HEK293T (cell line): ENCODE data around the gene TBX10.
A peak's percentile ranks its signal among the peaks of the same experiment; 100 is the strongest.
"Not testable (repeated sequence)": the region's sequence is repeated elsewhere in the genome, so short reads cannot be mapped to it uniquely, and the experiment has no call there.

ENCODE experiments used
- CTCF ChIA-PET: fragments of 350-600 bp; formaldehyde crosslinking; extraction: SDS; loops from one replicate; lab custom pipeline; 2021; ENCODE audit warnings: antibody characterized with exemption, inconsistent platforms; lab: Yijun Ruan, JAX
- POLR2A ChIA-PET: fragments of 350-600 bp; formaldehyde crosslinking; extraction: SDS; loops from one replicate; lab custom pipeline; 2020; ENCODE audit warnings: antibody characterized with exemption, inconsistent platforms; lab: Yijun Ruan, JAX
- DNase-seq: peaks from one replicate; pipeline ENCODE4 v3.0.0; 2012; ENCODE audit warnings: mixed read lengths; ENCODE audit errors: extremely low spot score
- ARNT ChIP-seq: fragments of 450-650 bp; IDR thresholded peaks from 2 replicates; pipeline ENCODE4 v1.6.1; 2017; ENCODE audit warnings: mild to moderate bottlenecking
- BHLHE40 ChIP-seq: fragments of 450-650 bp; IDR thresholded peaks from 2 replicates; pipeline ENCODE4 v1.6.1; 2016; ENCODE audit warnings: mild to moderate bottlenecking, moderate library complexity, borderline replicate concordance
- CTBP1 ChIP-seq: fragments of 450-650 bp; IDR thresholded peaks from 2 replicates; pipeline ENCODE4 v1.6.1; 2016; ENCODE audit warnings: borderline replicate concordance
- ELF4 ChIP-seq: fragments of 450-650 bp; IDR thresholded peaks from 2 replicates; pipeline ENCODE4 v1.6.1; 2017; ENCODE audit warnings: antibody characterized with exemption
- FOXA1 ChIP-seq: fragments of 450-650 bp; IDR thresholded peaks from 2 replicates; pipeline ENCODE4 v1.6.1; 2016; ENCODE audit warnings: mild to moderate bottlenecking
- FOXK2 ChIP-seq: fragments of 450-650 bp; IDR thresholded peaks from 2 replicates; pipeline ENCODE4 v1.6.1; 2016; ENCODE audit warnings: mild to moderate bottlenecking
- FOXM1 ChIP-seq: fragments of 450-650 bp; IDR thresholded peaks from 2 replicates; pipeline ENCODE4 v1.6.1; 2017; ENCODE audit warnings: mild to moderate bottlenecking, borderline replicate concordance
- HDGF ChIP-seq: fragments of 450-650 bp; IDR thresholded peaks from 2 replicates; pipeline ENCODE4 v1.6.1; 2017; ENCODE audit warnings: antibody characterized with exemption, borderline replicate concordance
- L3MBTL2 ChIP-seq: fragments of 450-650 bp; conservative IDR thresholded peaks from 2 replicates; pipeline ENCODE4 v1.6.1; 2016; ENCODE audit warnings: mild to moderate bottlenecking
- LEF1 ChIP-seq: fragments of 450-650 bp; IDR thresholded peaks from 2 replicates; pipeline ENCODE4 v1.6.1; 2017; ENCODE audit warnings: mild to moderate bottlenecking, borderline replicate concordance
- NFRKB ChIP-seq: fragments of 450-650 bp; IDR thresholded peaks from 2 replicates; pipeline ENCODE4 v1.6.1; 2016; ENCODE audit warnings: mild to moderate bottlenecking, moderate library complexity
- PKNOX1 ChIP-seq: fragments of 450-650 bp; IDR thresholded peaks from 2 replicates; pipeline ENCODE4 v1.6.1; 2016
- SP1 ChIP-seq: fragments of 450-650 bp; IDR thresholded peaks from 2 replicates; pipeline ENCODE4 v1.6.1; 2017
- SUZ12 ChIP-seq: fragments of 450-650 bp; IDR thresholded peaks from 2 replicates; pipeline ENCODE4 v1.6.1; 2016; ENCODE audit warnings: mild to moderate bottlenecking
- TARDBP ChIP-seq: fragments of 450-650 bp; IDR thresholded peaks from 2 replicates; pipeline ENCODE4 v1.6.1; 2016
- ZNF384 ChIP-seq: fragments of 450-650 bp; IDR thresholded peaks from 2 replicates; pipeline ENCODE4 v1.6.1; 2016

The TBX10 gene

GRCh38 chr11:67663532-67664212 lies 24.1 kb upstream of the TBX10 start:
- TF ChIP-seq LEF1 (no peak), NFRKB (no peak), FOXA1 (no peak), BHLHE40 (no peak)
- ChIA-PET POLR2A (no interaction called here), CTCF (no interaction called here)
- no peak for DNase-seq

- POLR2A ChIA-PET: no interaction called here
- CTCF ChIA-PET: no interaction called here
- no peak for TF ChIP-seq ZNF384
- TF ChIP-seq NFRKB: no peak
- DNase-seq: peak; percentile 3
These were observed 23.4 kb upstream of the TBX10 start for GRCh38 chr11:67662835-67663531.

- CTCF ChIA-PET: no interaction called here
- TF ChIP-seq SUZ12 (no peak), ZNF384 (no peak), HDGF (no peak), NFRKB (no peak), L3MBTL2 (no peak), FOXM1 (no peak), BHLHE40 (no peak), ARNT (no peak), TARDBP (no peak), CTBP1 (no peak), FOXK2 (no peak), SP1 (no peak), LEF1 (no peak), ELF4 (no peak), FOXA1 (no peak), PKNOX1 (no peak)
- DNase-seq: no peak
- POLR2A ChIA-PET: no interaction called here
These were observed 22.7 kb upstream of the TBX10 start for GRCh38 chr11:67662142-67662834.

GRCh38 chr11:67660752-67661151 lies 21.2 kb upstream of the TBX10 start:
- CTCF ChIA-PET, POLR2A ChIA-PET, DNase-seq: not testable (repeated sequence)
- peak; percentile 51; the same call in 1 of the 2 replicates for TF ChIP-seq ZNF384

GRCh38 chr11:67659651-67660165 lies 20.1 kb upstream of the TBX10 start:
- ChIA-PET CTCF (interaction anchor here (0.5 to 1.6 kb wide), 7 partner anchors 8 to 131 kb away, joined by 3 to 4 read pairs (median 3); no protein-coding TSS in a partner anchor), POLR2A (interaction anchor here (1.7 kb wide), 1 partner anchor 29 kb away, joined by 5 read pairs; the partner anchor contains the start of gene NUDT8)

GRCh38 chr11:67657300-67657699 lies 17.7 kb upstream of the TBX10 start:
- TF ChIP-seq L3MBTL2: no peak
- no peak for TF ChIP-seq TARDBP
- TF ChIP-seq ELF4: no peak
- TF ChIP-seq FOXA1: no peak
- TF ChIP-seq SUZ12: no peak
- TF ChIP-seq SP1: no peak
- no peak for TF ChIP-seq ARNT
- no peak for TF ChIP-seq ZNF384
- no peak for TF ChIP-seq NFRKB
- no peak for TF ChIP-seq FOXK2
- TF ChIP-seq FOXM1: no peak
- TF ChIP-seq HDGF: no peak
- TF ChIP-seq BHLHE40: no peak
- TF ChIP-seq LEF1: no peak
- TF ChIP-seq CTBP1: no peak

More at GRCh38 chr11:67659651-67660165, 20.1 kb upstream of the TBX10 start:
- DNase-seq: not testable (repeated sequence)

GRCh38 chr11:67656278-67656922 lies 16.8 kb upstream of the TBX10 start:
- ChIA-PET CTCF (interaction anchor here (0.7 kb wide), 1 partner anchor 26 kb away, joined by 3 read pairs; no protein-coding TSS in a partner anchor), POLR2A (no interaction called here)
- DNase-seq: no peak
- TF ChIP-seq ELF4 (no peak), SP1 (no peak), HDGF (no peak), ZNF384 (no peak), SUZ12 (no peak), PKNOX1 (no peak)

More at GRCh38 chr11:67657300-67657699, 17.7 kb upstream of the TBX10 start:
- no peak for DNase-seq
- ChIA-PET POLR2A (no interaction called here), CTCF (no interaction called here)
